ENCODE data around the gene CPHXL. TPM values are rescaled to one million over a fixed set of nuclear protein-coding genes. Genes with fewer than 3 reads are reported as not detected.

Gene CPHXL
- total RNA-seq, 1 experiment from 2014 or later = not detected

Other genes with a start within 250 kb of the CPHXL start
- gene CHST6, start 231.0 kb downstream of the CPHXL start, total RNA-seq (2014; rRNA removed; shearing (Covaris generic)) = not detected in 2 replicates
- gene CHST5, start 190.4 kb downstream of the CPHXL start, total RNA-seq (2014; rRNA removed; shearing (Covaris generic)) = not detected in 2 replicates
- gene TMEM231, start 170.2 kb downstream of the CPHXL start, total RNA-seq (2014; rRNA removed; shearing (Covaris generic)) = 2.6 and 5.1 TPM in 2 replicates
- gene GABARAPL2, start 160.1 kb downstream of the CPHXL start, total RNA-seq (2014; rRNA removed; shearing (Covaris generic)) = 29.1 and 34.4 TPM in 2 replicates
- gene ADAT1, start 103.2 kb downstream of the CPHXL start, total RNA-seq (2014; rRNA removed; shearing (Covaris generic)) = 44.6 and 49.9 TPM in 2 replicates
- 148 and 151 TPM in 2 replicates for gene KARS1, start 78.8 kb downstream of the CPHXL start, total RNA-seq (2014; rRNA removed; shearing (Covaris generic))
- gene TERF2IP, start 78.7 kb downstream of the CPHXL start, total RNA-seq (2014; rRNA removed; shearing (Covaris generic)) = 25.4 and 26.1 TPM in 2 replicates
- not detected in 2 replicates for gene CPHXL2, start 49.5 kb downstream of the CPHXL start, total RNA-seq (2014; rRNA removed; shearing (Covaris generic))
- gene DUXB, start 25.0 kb downstream of the CPHXL start, total RNA-seq (2014; rRNA removed; shearing (Covaris generic)) = not detected in 2 replicates

Data from SJCRH30 (cell line).